HepG2 (cell line): ENCODE data around the gene TBC1D26.

ENCODE experiments used
- CTCF ChIP-seq: sonication (generic); formaldehyde crosslinking; IDR thresholded peaks from 2 replicates; pipeline ENCODE4 v1.5.0; 2020; ENCODE audit warnings: mild to moderate bottlenecking, missing genetic modification reagents, moderate library complexity
- KDM5A ChIP-seq: fragments of 200-600 bp; sonication (generic); IDR thresholded peaks from 2 replicates; pipeline ENCODE4 v1.7.0; 2018; ENCODE audit warnings: antibody characterized with exemption, mild to moderate bottlenecking, low read length, borderline replicate concordance
- SOX6 ChIP-seq, 2 experiments: fragments of 450-650 bp in 1 of 2; sonication (generic) in 1 of 2; formaldehyde crosslinking in 1 of 2; IDR thresholded peaks; 2 replicates each; pipeline versions ENCODE4 v1.4.0 to v1.6.1; 2017 to 2020; ENCODE audit warnings: antibody characterized with exemption in 1 of 2, mild to moderate bottlenecking in 1 of 2, missing genetic modification reagents in 1 of 2
- ZBTB1 ChIP-seq: sonication (generic); formaldehyde crosslinking; IDR thresholded peaks from 2 replicates; pipeline ENCODE4 v1.4.0; 2020; ENCODE audit warnings: missing genetic modification reagents, borderline replicate concordance
- ZNF318 ChIP-seq: sonication (generic); formaldehyde crosslinking; IDR thresholded peaks from 2 replicates; pipeline ENCODE4 v1.4.0; 2020; ENCODE audit warnings: mild to moderate bottlenecking, missing genetic modification reagents
- ZSCAN29 ChIP-seq: sonication (generic); formaldehyde crosslinking; conservative IDR thresholded peaks from 2 replicates; pipeline ENCODE4 v1.4.0; 2020; ENCODE audit warnings: mild to moderate bottlenecking, missing genetic modification reagents

GRCh38 chr17:15782866-15783265, 50.8 kb downstream of the TBC1D26 start:
- TF ChIP-seq ZNF318 (CRISPR knock-in tag) (no peak), CTCF (CRISPR knock-in tag) (no peak), ZBTB1 (CRISPR knock-in tag) (no peak), ZSCAN29 (no peak), KDM5A (no peak), SOX6 (IDR thresholded peaks at IDR 0.05) (no peak), SOX6 (CRISPR knock-in tag; IDR thresholded peaks at IDR 0.05) (no peak)
